Adrenal gland (tissue), 12 donors: ENCODE data around the gene RNU5B-1. TPM values are rescaled to one million over a fixed set of nuclear protein-coding genes. Genes with fewer than 3 reads are reported as not detected.
"Not testable (repeated sequence)": the region's sequence is repeated elsewhere in the genome, so short reads cannot be mapped to it uniquely, and the experiment has no call there.

ENCODE experiments used
- DNase-seq, 7 donors: peaks; one replicate each; pipeline ENCODE4 v3.0.0-alpha.2; 2019 to 2020
- H3K27ac ChIP-seq, 5 donors: fragments of 200-600 bp; sonication (generic) in 4 of 5; 1 replicate in 3 of 5; 2 replicates in 2 of 5; pipeline versions ENCODE4 v1.5.1 to v1.8.0; 2016 to 2020; ENCODE audit warnings: mild to moderate bottlenecking in 1 of 5
- H3K27me3 ChIP-seq: fragments of 200-600 bp; 2 replicates; pipeline ENCODE4 v1.8.0; 2021
- H3K36me3 ChIP-seq, 2 donors: fragments of 200-600 bp; replicated peaks in 1 of 2; 1 replicate in 1 of 2; 2 replicates in 1 of 2; pipeline versions ENCODE4 v1.5.1 to v1.8.0; 2018 to 2022
- H3K4me1 ChIP-seq, 2 donors: fragments of 200-600 bp; replicated peaks in 1 of 2; 1 replicate in 1 of 2; 2 replicates in 1 of 2; pipeline versions ENCODE4 v1.5.1 to v1.8.0; 2018 to 2021
- H3K4me3 ChIP-seq, 4 donors: fragments of 200-600 bp; sonication (generic) in 3 of 4; one replicate each; pipeline ENCODE4 v1.5.1; 2016 to 2018
- H3K9me3 ChIP-seq, 3 donors: fragments of 200-600 bp; sonication (generic) in 1 of 3; replicated peaks in 1 of 3; 1 replicate in 2 of 3; 2 replicates in 1 of 3; pipeline versions ENCODE4 v1.5.1 to v1.8.0; 2016 to 2021
- POLR2A ChIP-seq, 2 donors: fragments of 450-650 bp; IDR thresholded peaks; one replicate each; pipeline ENCODE4 v1.6.1; 2017; ENCODE audit warnings: antibody characterized with exemption in 2 of 2, mild to moderate bottlenecking in 2 of 2, moderate library complexity in 1 of 2
- WGBS, 4 donors: extraction: QIAGEN DNeasy Blood & Tissue Kit in 2 of 4; methylation state at CpG; one replicate each; pipeline versions ENCODE4 v1.1.5 to v1.1.7; 2013 to 2017; 5-methylcytosine and 5-hydroxymethylcytosine counted together
- intact Hi-C, 2 donors: fragments of 100-400 bp; cut with DNase I; formaldehyde crosslinking; loops; one replicate each; pipeline versions ENCODE4 v1.14.1 to v1.15.0; 2022 to 2023
- polyA plus RNA-seq, 3 donors: library from polyadenylated mRNA; stranded (reverse); fragments of 200-250 nt in 2 of 3; fragments of 350-450 nt in 1 of 3; fragmentation: Illumina TruSeq in 1 of 3; extraction: RNeasy Lipid Tissue Mini Kit (QIAGEN cat#74804) in 1 of 3; gene quantifications; one replicate each; pipeline ENCODE4 v1.2.3, GENCODE V29; 2013 to 2014
- total RNA-seq, 9 donors: library from RNA; depleted of rRNA in 4 of 9; stranded (reverse); fragments of >200 nt in 4 of 9; fragments of 120-200 nt in 1 of 9; fragmentation: NEBNext Ultra II Directional in 1 of 9; extraction: Animal tissue kit (Norgen Biotek cat#: 25700) in 1 of 9; gene quantifications; one replicate each; pipeline versions ENCODE4 v1.1.0 to v1.2.4, GENCODE V29; 2013 to 2023
- TF ChIP-seq, protein P1 (sequence below), 6 experiments: fragments of 450-650 bp in 4 of 6; fragments of 200-600 bp in 2 of 6; sonication (generic) in 1 of 6; IDR thresholded peaks; 1 replicate in 5 of 6; 2 replicates in 1 of 6; pipeline versions ENCODE4 v1.5.1 to v1.8.0; 2016 to 2021; ENCODE audit warnings: antibody characterized with exemption in 6 of 6, mild to moderate bottlenecking in 2 of 6, moderate library complexity in 1 of 6
- donor health status: healthy with polysubstance abuse.
- donor health status: Bipolar disorder and iron deficiency.
- donor health status: DM: yes; HTN: yes; CAD: no.
- donor health status: DM: no; HTN: no; CAD: no.
- donor health status: DM: no; HTN: no; CAD: no.
- donor health status: DM: yes; HTN: yes; CAD: no.

RNU5B-1 gene
- total and polyA plus RNA-seq, 12 donors = 27.3 to 1,349 (median 29.8) TPM; not detected in 9

DNA sequence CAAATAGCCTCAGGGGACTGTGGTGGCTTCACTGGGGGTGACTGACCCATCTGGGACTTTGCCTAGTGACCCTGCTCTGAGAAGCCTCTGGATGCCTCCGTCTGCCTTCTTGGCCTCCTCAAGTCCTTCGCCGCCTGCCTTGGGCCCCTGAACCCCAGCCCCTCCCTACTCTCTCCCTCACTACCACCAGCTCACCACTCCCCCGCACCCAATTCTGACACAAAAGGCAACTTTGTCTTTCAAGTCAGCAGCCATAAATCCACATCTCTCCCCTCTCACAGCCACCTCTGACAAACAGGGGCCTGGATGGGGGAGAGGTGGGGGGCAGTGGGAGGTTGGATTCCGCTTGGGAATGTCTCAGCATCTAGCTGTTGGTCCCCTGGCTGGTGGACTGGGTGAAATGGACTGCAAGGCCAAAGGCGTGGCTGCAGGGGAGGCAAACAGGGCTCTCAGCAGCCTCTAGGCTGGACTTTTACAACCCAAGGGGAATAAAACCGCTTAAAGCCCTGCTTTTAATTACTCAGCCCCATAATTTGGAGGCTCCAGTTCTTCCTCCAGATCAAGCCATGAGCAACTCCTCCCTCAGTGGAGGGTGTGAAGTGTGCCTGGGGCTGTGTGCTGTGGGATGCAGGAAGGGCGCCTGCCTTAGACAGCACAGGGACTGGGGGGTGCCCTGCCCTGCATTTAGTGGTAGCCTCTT, 39.9 kb downstream of the RNU5B-1 start:
- Histone ChIP-seq H3K27me3 (no peaks in the 10 kb centered on the region), H3K36me3 (no peaks in the 10 kb centered on the region), H3K4me3 (no peak overlapping the region), H3K9me3 (no peaks in the 10 kb centered on the region), H3K27ac (no peak overlapping the region), H3K4me1 (no peaks in the 10 kb centered on the region)
- intact Hi-C loops = no loop called here
- no peak for DNase-seq
- TF ChIP-seq, protein P1, sequence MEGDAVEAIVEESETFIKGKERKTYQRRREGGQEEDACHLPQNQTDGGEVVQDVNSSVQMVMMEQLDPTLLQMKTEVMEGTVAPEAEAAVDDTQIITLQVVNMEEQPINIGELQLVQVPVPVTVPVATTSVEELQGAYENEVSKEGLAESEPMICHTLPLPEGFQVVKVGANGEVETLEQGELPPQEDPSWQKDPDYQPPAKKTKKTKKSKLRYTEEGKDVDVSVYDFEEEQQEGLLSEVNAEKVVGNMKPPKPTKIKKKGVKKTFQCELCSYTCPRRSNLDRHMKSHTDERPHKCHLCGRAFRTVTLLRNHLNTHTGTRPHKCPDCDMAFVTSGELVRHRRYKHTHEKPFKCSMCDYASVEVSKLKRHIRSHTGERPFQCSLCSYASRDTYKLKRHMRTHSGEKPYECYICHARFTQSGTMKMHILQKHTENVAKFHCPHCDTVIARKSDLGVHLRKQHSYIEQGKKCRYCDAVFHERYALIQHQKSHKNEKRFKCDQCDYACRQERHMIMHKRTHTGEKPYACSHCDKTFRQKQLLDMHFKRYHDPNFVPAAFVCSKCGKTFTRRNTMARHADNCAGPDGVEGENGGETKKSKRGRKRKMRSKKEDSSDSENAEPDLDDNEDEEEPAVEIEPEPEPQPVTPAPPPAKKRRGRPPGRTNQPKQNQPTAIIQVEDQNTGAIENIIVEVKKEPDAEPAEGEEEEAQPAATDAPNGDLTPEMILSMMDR (IDR thresholded peaks at IDR 0.05) = no peak
- TF ChIP-seq POLR2A (IDR thresholded peaks at IDR 0.05) = no peak
- WGBS, 4 donors = 89 to 96% (median 91%) methylated on average over 8 of the region's 8 CpGs

DNA sequence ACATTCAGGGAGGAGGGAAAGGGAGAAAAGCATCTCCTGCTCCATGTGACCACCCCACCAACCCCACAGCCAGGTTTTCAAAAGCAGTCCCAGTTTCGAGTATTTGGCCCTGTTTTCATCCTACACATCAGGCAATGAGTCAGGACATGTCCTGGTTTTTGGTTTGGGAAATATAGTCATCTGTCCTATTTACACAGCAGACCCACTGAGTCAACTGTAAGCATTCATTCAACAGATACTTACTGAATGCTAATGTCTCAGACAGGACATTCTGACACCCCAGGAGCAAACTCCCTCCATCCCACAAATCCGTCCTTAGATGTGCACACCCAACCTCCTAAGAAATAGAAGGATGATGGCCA, 40.4 kb downstream of the RNU5B-1 start:
- no peaks in the 10 kb centered on the region for H3K27me3 ChIP-seq
- intact Hi-C loops = no loop called here
- no peak overlapping the region for H3K27ac ChIP-seq
- H3K4me1 ChIP-seq = no peaks in the 10 kb centered on the region
- TF ChIP-seq POLR2A (IDR thresholded peaks at IDR 0.05) = no peak
- TF ChIP-seq, protein P1 (IDR thresholded peaks at IDR 0.05) = no peak
- no peaks in the 10 kb centered on the region for H3K9me3 ChIP-seq
- no peak for DNase-seq
- 69 to 88% (median 73%) methylated on average over 2 of the region's 2 CpGs for WGBS, 4 donors
- H3K36me3 ChIP-seq = no peaks in the 10 kb centered on the region
- H3K4me3 ChIP-seq = no peak overlapping the region

DNA sequence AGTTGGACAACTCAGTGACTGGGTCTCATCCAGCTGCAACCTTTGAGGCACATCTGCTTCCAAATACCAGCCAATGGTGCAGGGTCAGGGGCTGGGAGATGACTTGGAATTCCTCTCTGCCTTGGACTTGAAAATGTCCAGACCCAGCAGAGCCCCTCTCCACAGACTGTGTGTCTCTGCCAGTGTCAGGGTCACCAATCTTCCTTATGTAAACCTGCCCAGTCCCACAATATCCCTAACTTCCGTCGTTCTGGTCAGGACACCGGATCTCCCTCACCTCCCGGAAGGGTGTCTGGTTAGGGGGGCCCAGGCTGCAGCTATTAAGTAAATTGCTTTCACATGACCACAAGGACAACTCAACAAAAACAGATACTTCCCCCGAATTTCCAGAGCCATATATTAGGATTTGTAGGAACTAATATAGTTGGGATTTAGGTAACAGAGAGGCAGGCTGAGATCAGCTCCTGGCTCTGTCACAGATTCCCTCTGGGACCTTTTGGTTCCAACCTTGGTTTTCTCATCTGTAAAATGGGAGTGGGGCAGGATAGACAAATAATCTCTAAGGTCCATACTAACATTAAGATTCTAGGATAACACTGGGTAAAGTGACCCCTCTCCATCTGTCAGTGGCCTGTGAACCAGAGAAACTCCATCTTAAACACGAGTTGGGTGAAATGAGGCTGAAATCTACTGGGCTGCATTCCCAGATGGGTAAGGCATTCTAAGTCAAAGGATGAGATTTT, 42.5 kb downstream of the RNU5B-1 start:
- Histone ChIP-seq H3K27me3 (no peaks in the 10 kb centered on the region), H3K36me3 (no peaks in the 10 kb centered on the region), H3K4me1 (no peaks in the 10 kb centered on the region), H3K9me3 (peaks cover 0 to 5% (median 0%) of the 10 kb centered on the region in 3 donors), H3K4me3 (no peak overlapping the region), H3K27ac (no peak overlapping the region)
- no peak for DNase-seq
- intact Hi-C loops = no loop called here
- no peak for TF ChIP-seq POLR2A (IDR thresholded peaks at IDR 0.05)
- TF ChIP-seq, protein P1 (IDR thresholded peaks at IDR 0.05) = no peak
- 53 to 69% (median 59%) methylated on average over 6 of the region's 6 CpGs for WGBS, 4 donors

GRCh38 chr15:65347756-65348155, 43.3 kb downstream of the RNU5B-1 start:
- intact Hi-C loops, H3K4me3 ChIP-seq, H3K4me1 ChIP-seq, H3K27me3 ChIP-seq, DNase-seq, H3K9me3 ChIP-seq, H3K36me3 ChIP-seq, H3K27ac ChIP-seq: not testable (repeated sequence)
- WGBS, 4 donors = 81 to 94% (median 90%) methylated on average over 8 of the region's 8 CpGs
